DND-41 (cell line): ENCODE data around the gene ZNF451.

Experiments used
- ATAC-seq: fragments of 200-7000 bp; cut with Tn5 transposase; 3 replicates; pipeline ENCODE4 v1.9.1; 2021; ENCODE audit warnings: low read depth; ENCODE audit not compliant: insufficient read depth
- DNase-seq: peaks from one replicate; pipeline ENCODE4 v3.0.0-alpha.2; 2020
- H2AFZ ChIP-seq: 2 replicates; pipeline ENCODE4 v1.6.0; 2012; ENCODE audit warnings: low read depth, low read length
- H3K27ac ChIP-seq: 2 replicates; pipeline ENCODE4 v1.5.1; 2012; ENCODE audit warnings: low read length, inconsistent platforms
- H3K27me3 ChIP-seq: fragments of 200-600 bp; sonication (generic); 2 replicates; pipeline ENCODE4 v1.6.0; 2012; ENCODE audit warnings: low read length, mild to moderate bottlenecking, inconsistent platforms; ENCODE audit not compliant: insufficient read depth, poor library complexity
- H3K36me3 ChIP-seq: 2 replicates; pipeline ENCODE4 v1.5.1; 2012; ENCODE audit warnings: low read length, inconsistent platforms; ENCODE audit not compliant: insufficient read depth
- H3K4me1 ChIP-seq: 2 replicates; pipeline ENCODE4 v1.5.1; 2012; ENCODE audit warnings: mild to moderate bottlenecking, low read length; ENCODE audit not compliant: insufficient read depth
- H3K4me2 ChIP-seq: 2 replicates; pipeline ENCODE4 v1.6.0; 2012; ENCODE audit warnings: mild to moderate bottlenecking, moderate library complexity, low read length, inconsistent platforms; ENCODE audit not compliant: insufficient read depth
- H3K4me3 ChIP-seq, 2 experiments: fragments of 200-600 bp in 1 of 2; shearing (Covaris generic) in 1 of 2; 2 replicates each; pipeline ENCODE4 v1.5.1; 2012 to 2016; ENCODE audit warnings: inconsistent platforms in 2 of 2, low read length in 2 of 2, mild to moderate bottlenecking in 2 of 2, low read depth in 1 of 2, moderate library complexity in 1 of 2
- H3K79me2 ChIP-seq: 2 replicates; pipeline ENCODE4 v1.6.0; 2012; ENCODE audit warnings: low read length, inconsistent platforms; ENCODE audit not compliant: insufficient read depth
- H3K9ac ChIP-seq: 2 replicates; pipeline ENCODE4 v1.6.0; 2012; ENCODE audit warnings: low read depth, mild to moderate bottlenecking, inconsistent platforms, low read length, moderate library complexity
- H3K9me3 ChIP-seq: 2 replicates; pipeline ENCODE4 v1.5.1; 2012; ENCODE audit warnings: low read length, moderate library complexity, mild to moderate bottlenecking, inconsistent platforms; ENCODE audit not compliant: insufficient read depth, severe bottlenecking
- H4K20me1 ChIP-seq: 2 replicates; pipeline ENCODE4 v1.6.0; 2012; ENCODE audit warnings: low read length; ENCODE audit not compliant: insufficient read depth
- CTCF ChIP-seq: IDR thresholded peaks from 2 replicates; pipeline ENCODE4 v1.5.1; 2012; ENCODE audit warnings: borderline replicate concordance, low read length, moderate library complexity, mild to moderate bottlenecking; ENCODE audit not compliant: poor library complexity, severe bottlenecking; ENCODE audit errors: extremely low read depth
- EZH2 ChIP-seq: IDR thresholded peaks from 3 replicates; pipeline ENCODE4 v1.6.1; 2012; ENCODE audit warnings: borderline replicate concordance, low read depth, mild to moderate bottlenecking, moderate library complexity, low read length, inconsistent platforms; ENCODE audit not compliant: severe bottlenecking

Gene ZNF451

GRCh38 chr6:57147955-57148858 lies 58.2 kb downstream of the ZNF451 start:
- Histone ChIP-seq H3K4me1 (peaks cover 19% of the 10 kb centered on the region), H3K27me3 (no peaks in the 10 kb centered on the region), H3K79me2 (no peaks in the 10 kb centered on the region), H3K9ac (no peak overlapping the region), H3K4me2 (peak overlapping the region; percentile 44; the same call in 1 of the 2 replicates), H3K27ac (peak overlapping the region; percentile 60), H3K4me3 (peak overlapping the region in 1 of 2 experiments; percentile 12; a peak in 1 of 4 replicates), H2AFZ (no peak overlapping the region), H4K20me1 (no peaks in the 10 kb centered on the region), H3K9me3 (no peaks in the 10 kb centered on the region), H3K36me3 (peaks cover 51% of the 10 kb centered on the region)
- TF ChIP-seq EZH2 (no peak), CTCF (no peak)
- ATAC-seq (peak; percentile 73), DNase-seq (peak; percentile 19)

DNA sequence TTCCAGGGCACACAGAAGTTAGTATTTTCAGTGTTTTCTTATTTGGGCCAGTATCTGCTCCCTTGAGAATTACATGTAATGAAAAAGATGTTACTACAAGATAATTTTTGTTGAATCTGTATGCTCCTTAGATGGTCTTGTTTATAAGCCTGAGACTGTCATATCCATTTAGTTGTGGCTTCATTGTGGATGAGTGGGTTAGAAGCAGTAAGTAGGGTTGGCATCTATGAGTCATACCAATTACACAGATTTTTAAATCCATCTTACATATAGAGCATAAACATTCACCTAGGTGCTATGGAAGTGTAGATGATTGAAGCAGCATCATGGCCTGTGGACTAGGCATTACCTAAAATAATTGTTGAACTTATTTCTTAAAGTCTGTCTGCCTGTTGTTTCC lies 68.7 kb downstream of the ZNF451 start:
- no peaks in the 10 kb centered on the region for H3K79me2 ChIP-seq
- TF ChIP-seq CTCF (no peak), EZH2 (no peak)
- no peaks in the 10 kb centered on the region for H3K27me3 ChIP-seq
- ATAC-seq, result no peak
- no peak overlapping the region for H3K27ac ChIP-seq
- H4K20me1 ChIP-seq, result no peaks in the 10 kb centered on the region
- no peak overlapping the region for H2AFZ ChIP-seq
- peaks cover 19% of the 10 kb centered on the region for H3K36me3 ChIP-seq
- no peaks in the 10 kb centered on the region for H3K4me1 ChIP-seq
- no peak overlapping the region for H3K9ac ChIP-seq
- DNase-seq, result no peak
- no peaks in the 10 kb centered on the region for H3K9me3 ChIP-seq
- no peak overlapping the region for H3K4me3 ChIP-seq
- no peak overlapping the region for H3K4me2 ChIP-seq

DNA sequence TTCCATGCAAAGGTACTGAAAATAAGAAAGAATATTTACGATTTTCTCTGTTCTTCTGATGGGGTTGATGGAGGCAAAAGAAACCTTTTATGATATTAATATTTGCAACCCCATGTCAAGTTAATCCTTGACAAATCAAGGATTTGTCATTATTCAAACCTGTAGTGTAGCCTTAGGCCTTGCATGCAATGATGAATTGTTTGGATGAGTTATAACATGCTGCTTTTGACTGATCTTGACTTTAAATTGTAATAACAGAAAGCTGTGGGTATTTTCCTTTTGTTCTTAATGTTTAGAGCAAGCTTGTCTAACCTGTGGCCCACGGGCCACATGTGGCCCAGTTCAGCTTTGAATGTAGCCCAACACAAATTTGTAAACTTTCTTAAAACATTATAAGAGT lies 69.1 kb downstream of the ZNF451 start:
- H3K79me2 ChIP-seq, result no peaks in the 10 kb centered on the region
- no peak overlapping the region for H2AFZ ChIP-seq
- no peak for ATAC-seq
- H3K9me3 ChIP-seq, result no peaks in the 10 kb centered on the region
- no peak for DNase-seq
- TF ChIP-seq EZH2 (no peak), CTCF (no peak)
- no peak overlapping the region for H3K27ac ChIP-seq
- H3K27me3 ChIP-seq, result no peaks in the 10 kb centered on the region
- H3K4me1 ChIP-seq, result no peaks in the 10 kb centered on the region
- no peak overlapping the region for H3K4me3 ChIP-seq
- peaks cover 20% of the 10 kb centered on the region for H3K36me3 ChIP-seq
- H3K9ac ChIP-seq, result no peak overlapping the region
- H4K20me1 ChIP-seq, result no peaks in the 10 kb centered on the region
- no peak overlapping the region for H3K4me2 ChIP-seq
